GM11168 (cell line): Measurements from ENCODE around the gene TEX264.
"Not testable (repeated sequence)": the region's sequence is repeated elsewhere in the genome, so short reads cannot be mapped to it uniquely, and the experiment has no call there.

Source experiments
- in situ Hi-C: fragments of 300-500 bp; cut with MboI; formaldehyde crosslinking; loops from one replicate; pipeline ENCODE4 v1.12.0; 2022; ENCODE audit warnings: low sequenced_read_pairs; ENCODE audit not compliant: unreplicated experiment

The TEX264 gene

GRCh38 chr3:51670823-51671733 is at the start of gene TEX264:
TEX264 (plus strand) TSS chr3:51671252; CDS start chr3:51674305, 3,053 bp downstream.
- in situ Hi-C loops = no loop called here

GRCh38 chr3:51622413-51622812 is 48.6 kb upstream of the TEX264 start:
- in situ Hi-C loops = no loop called here

GRCh38 chr3:51622868-51623267 is 48.2 kb upstream of the TEX264 start:
- in situ Hi-C loops = no loop called here

GRCh38 chr3:51630513-51630912 is 40.5 kb upstream of the TEX264 start:
- in situ Hi-C loops = no loop called here

- in situ Hi-C loops = no loop called here
Measured at GRCh38 chr3:51637144-51637940, 33.7 kb upstream of the TEX264 start.

- in situ Hi-C loops = no loop called here
Measured at GRCh38 chr3:51637941-51638471, 33.0 kb upstream of the TEX264 start.

- in situ Hi-C loops = no loop called here
Measured at GRCh38 chr3:51642462-51642861, 28.6 kb upstream of the TEX264 start.

- in situ Hi-C loops = no loop called here
Measured at GRCh38 chr3:51646091-51646490, 25.0 kb upstream of the TEX264 start.

GRCh38 chr3:51652103-51652502 is 18.9 kb upstream of the TEX264 start:
- in situ Hi-C loops = not testable (repeated sequence)

- in situ Hi-C loops = not testable (repeated sequence)
Measured at GRCh38 chr3:51653409-51653808, 17.6 kb upstream of the TEX264 start.

GRCh38 chr3:51657234-51657633 is 13.8 kb upstream of the TEX264 start:
- in situ Hi-C loops = no loop called here

- in situ Hi-C loops = loop anchor here (10.0 kb wide), 1 partner anchor 155 kb away; the partner anchor contains the start of gene DCAF1
Measured at GRCh38 chr3:51659942-51660341, 11.1 kb upstream of the TEX264 start.

- in situ Hi-C loops = loop anchor here (10.0 kb wide), 1 partner anchor 158 kb away; the partner anchor contains the start of gene DCAF1
Measured at GRCh38 chr3:51662456-51662855, 8.6 kb upstream of the TEX264 start.

- in situ Hi-C loops = loop anchor here (10.0 kb wide), 1 partner anchor 164 kb away; the partner anchor contains the start of gene DCAF1
Measured at GRCh38 chr3:51668756-51669155, 2.3 kb upstream of the TEX264 start.

GRCh38 chr3:51669241-51670052 is 1.6 kb upstream of the TEX264 start:
- in situ Hi-C loops = loop anchor here (10.0 kb wide), 1 partner anchor 165 kb away; the partner anchor contains the start of gene DCAF1

GRCh38 chr3:51670053-51670822 is 814 bp upstream of the TEX264 start:
- in situ Hi-C loops = no loop called here

- in situ Hi-C loops = no loop called here
Measured at GRCh38 chr3:51671734-51672475, 853 bp downstream of the TEX264 start.

GRCh38 chr3:51673181-51673801 is 2.2 kb downstream of the TEX264 start:
- in situ Hi-C loops = no loop called here
